DND-41 (cell line): Measurements from ENCODE around the gene STX4.

Experiments
- ATAC-seq: fragments of 200-7000 bp; cut with Tn5 transposase; 3 replicates; pipeline ENCODE4 v1.9.1; 2021; ENCODE audit warnings: low read depth; ENCODE audit not compliant: insufficient read depth
- DNase-seq: peaks from one replicate; pipeline ENCODE4 v3.0.0-alpha.2; 2020
- H2AFZ ChIP-seq: 2 replicates; pipeline ENCODE4 v1.6.0; 2012; ENCODE audit warnings: low read depth, low read length
- H3K27ac ChIP-seq: 2 replicates; pipeline ENCODE4 v1.5.1; 2012; ENCODE audit warnings: low read length, inconsistent platforms
- H3K27me3 ChIP-seq: fragments of 200-600 bp; sonication (generic); 2 replicates; pipeline ENCODE4 v1.6.0; 2012; ENCODE audit warnings: low read length, mild to moderate bottlenecking, inconsistent platforms; ENCODE audit not compliant: insufficient read depth, poor library complexity
- H3K36me3 ChIP-seq: 2 replicates; pipeline ENCODE4 v1.5.1; 2012; ENCODE audit warnings: low read length, inconsistent platforms; ENCODE audit not compliant: insufficient read depth
- H3K4me1 ChIP-seq: 2 replicates; pipeline ENCODE4 v1.5.1; 2012; ENCODE audit warnings: mild to moderate bottlenecking, low read length; ENCODE audit not compliant: insufficient read depth
- H3K4me2 ChIP-seq: 2 replicates; pipeline ENCODE4 v1.6.0; 2012; ENCODE audit warnings: mild to moderate bottlenecking, moderate library complexity, low read length, inconsistent platforms; ENCODE audit not compliant: insufficient read depth
- H3K4me3 ChIP-seq, 2 experiments: fragments of 200-600 bp in 1 of 2; shearing (Covaris generic) in 1 of 2; 2 replicates each; pipeline ENCODE4 v1.5.1; 2012 to 2016; ENCODE audit warnings: inconsistent platforms in 2 of 2, low read length in 2 of 2, mild to moderate bottlenecking in 2 of 2, low read depth in 1 of 2, moderate library complexity in 1 of 2
- H3K79me2 ChIP-seq: 2 replicates; pipeline ENCODE4 v1.6.0; 2012; ENCODE audit warnings: low read length, inconsistent platforms; ENCODE audit not compliant: insufficient read depth
- H3K9ac ChIP-seq: 2 replicates; pipeline ENCODE4 v1.6.0; 2012; ENCODE audit warnings: low read depth, mild to moderate bottlenecking, inconsistent platforms, low read length, moderate library complexity
- H3K9me3 ChIP-seq: 2 replicates; pipeline ENCODE4 v1.5.1; 2012; ENCODE audit warnings: low read length, moderate library complexity, mild to moderate bottlenecking, inconsistent platforms; ENCODE audit not compliant: insufficient read depth, severe bottlenecking
- H4K20me1 ChIP-seq: 2 replicates; pipeline ENCODE4 v1.6.0; 2012; ENCODE audit warnings: low read length; ENCODE audit not compliant: insufficient read depth
- EZH2 ChIP-seq: IDR thresholded peaks from 3 replicates; pipeline ENCODE4 v1.6.1; 2012; ENCODE audit warnings: borderline replicate concordance, low read depth, mild to moderate bottlenecking, moderate library complexity, low read length, inconsistent platforms; ENCODE audit not compliant: severe bottlenecking
- TF ChIP-seq, protein P1 (sequence below): IDR thresholded peaks from 2 replicates; pipeline ENCODE4 v1.5.1; 2012; ENCODE audit warnings: borderline replicate concordance, low read length, moderate library complexity, mild to moderate bottlenecking; ENCODE audit not compliant: poor library complexity, severe bottlenecking; ENCODE audit errors: extremely low read depth

Gene STX4

DNA sequence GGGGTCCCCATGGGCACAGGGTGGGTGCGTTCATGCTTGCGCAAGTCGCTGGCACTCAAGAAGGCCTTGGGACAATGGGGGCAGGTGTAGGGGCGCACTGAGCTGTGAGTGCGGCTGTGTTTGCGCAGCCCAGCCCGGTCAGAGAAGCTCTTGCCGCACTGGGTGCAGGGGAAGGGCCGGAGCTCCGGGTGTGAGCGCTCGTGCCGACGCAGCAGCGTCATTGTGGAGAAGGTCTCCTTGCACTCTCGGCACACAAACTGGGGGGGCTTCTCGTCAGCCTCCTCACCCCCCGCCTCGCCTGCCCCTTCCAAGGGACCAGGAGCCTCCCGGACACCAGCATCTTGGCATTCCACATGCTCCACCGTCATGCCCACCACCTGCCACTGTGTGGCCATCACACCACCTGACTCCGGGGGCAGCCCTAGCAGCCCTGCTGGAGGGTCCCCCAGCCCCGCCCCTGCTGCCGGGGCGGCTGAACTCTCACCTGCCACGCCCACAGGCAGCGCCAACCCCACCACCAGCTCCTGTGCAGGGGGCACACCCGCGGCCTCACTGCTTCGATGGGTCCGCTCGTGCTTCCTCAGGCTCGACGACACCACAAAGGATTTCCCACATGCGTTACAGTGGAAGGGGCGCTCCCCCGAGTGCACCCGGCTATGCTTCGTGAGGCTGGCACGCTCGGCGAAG is 27.9 kb downstream of the STX4 start:
- H3K4me1 ChIP-seq: no peaks in the 10 kb centered on the region; the same call in 1 of the 2 replicates
- H3K36me3 ChIP-seq: peaks cover 44% of the 10 kb centered on the region
- no peak overlapping the region for H3K9ac ChIP-seq
- H3K79me2 ChIP-seq: peaks cover 22% of the 10 kb centered on the region
- H4K20me1 ChIP-seq: peaks cover 12% of the 10 kb centered on the region
- ATAC-seq (no peak), DNase-seq (no peak)
- no peak overlapping the region for H3K27ac ChIP-seq
- H3K4me2 ChIP-seq: no peak overlapping the region
- no peaks in the 10 kb centered on the region for H3K27me3 ChIP-seq
- H3K4me3 ChIP-seq: no peak overlapping the region
- H3K9me3 ChIP-seq: no peaks in the 10 kb centered on the region
- TF ChIP-seq, protein P1, sequence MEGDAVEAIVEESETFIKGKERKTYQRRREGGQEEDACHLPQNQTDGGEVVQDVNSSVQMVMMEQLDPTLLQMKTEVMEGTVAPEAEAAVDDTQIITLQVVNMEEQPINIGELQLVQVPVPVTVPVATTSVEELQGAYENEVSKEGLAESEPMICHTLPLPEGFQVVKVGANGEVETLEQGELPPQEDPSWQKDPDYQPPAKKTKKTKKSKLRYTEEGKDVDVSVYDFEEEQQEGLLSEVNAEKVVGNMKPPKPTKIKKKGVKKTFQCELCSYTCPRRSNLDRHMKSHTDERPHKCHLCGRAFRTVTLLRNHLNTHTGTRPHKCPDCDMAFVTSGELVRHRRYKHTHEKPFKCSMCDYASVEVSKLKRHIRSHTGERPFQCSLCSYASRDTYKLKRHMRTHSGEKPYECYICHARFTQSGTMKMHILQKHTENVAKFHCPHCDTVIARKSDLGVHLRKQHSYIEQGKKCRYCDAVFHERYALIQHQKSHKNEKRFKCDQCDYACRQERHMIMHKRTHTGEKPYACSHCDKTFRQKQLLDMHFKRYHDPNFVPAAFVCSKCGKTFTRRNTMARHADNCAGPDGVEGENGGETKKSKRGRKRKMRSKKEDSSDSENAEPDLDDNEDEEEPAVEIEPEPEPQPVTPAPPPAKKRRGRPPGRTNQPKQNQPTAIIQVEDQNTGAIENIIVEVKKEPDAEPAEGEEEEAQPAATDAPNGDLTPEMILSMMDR: no peak
- no peak for TF ChIP-seq EZH2
- no peak overlapping the region for H2AFZ ChIP-seq

DNA sequence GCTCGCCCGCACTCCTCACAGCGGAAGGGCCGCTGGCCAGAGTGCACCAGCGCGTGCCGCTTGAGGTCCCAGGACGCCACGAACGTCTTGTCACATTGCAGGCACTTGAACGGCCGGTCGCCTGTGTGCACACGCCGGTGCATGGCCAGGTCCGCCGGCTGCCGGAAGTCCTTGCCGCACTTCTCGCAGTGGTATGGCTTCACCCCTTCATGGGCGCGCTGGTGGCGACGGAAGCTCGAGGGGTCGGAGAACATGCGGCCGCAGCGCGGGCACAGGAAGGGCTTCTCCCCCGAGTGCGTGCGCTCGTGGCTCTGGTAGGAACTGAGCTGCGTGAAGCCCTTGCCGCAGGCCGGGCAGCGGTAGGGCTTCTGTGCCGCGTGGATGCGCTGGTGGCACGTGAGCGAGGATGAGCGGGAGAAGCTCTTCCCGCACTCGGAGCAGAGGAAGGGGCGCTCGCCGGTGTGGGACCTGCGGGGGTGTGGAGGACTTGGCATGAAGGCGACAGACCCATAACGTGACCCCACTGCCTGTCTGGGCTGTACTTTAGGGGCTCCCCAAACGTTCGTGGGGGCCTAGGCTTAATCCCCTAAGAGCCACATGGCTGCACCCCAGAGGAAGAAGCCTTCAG is 28.6 kb downstream of the STX4 start:
- no peak overlapping the region for H3K9ac ChIP-seq
- DNase-seq (no peak), ATAC-seq (no peak)
- TF ChIP-seq, protein P1: no peak
- TF ChIP-seq EZH2: no peak
- no peaks in the 10 kb centered on the region for H3K9me3 ChIP-seq
- H3K4me2 ChIP-seq: no peak overlapping the region
- H3K4me1 ChIP-seq: no peaks in the 10 kb centered on the region; the same call in 1 of the 2 replicates
- H3K27me3 ChIP-seq: no peaks in the 10 kb centered on the region
- peaks cover 18% of the 10 kb centered on the region for H4K20me1 ChIP-seq
- H3K27ac ChIP-seq: no peak overlapping the region
- no peak overlapping the region for H2AFZ ChIP-seq
- H3K79me2 ChIP-seq: peaks cover 28% of the 10 kb centered on the region
- H3K36me3 ChIP-seq: peaks cover 44% of the 10 kb centered on the region
- H3K4me3 ChIP-seq: no peak overlapping the region

DNA sequence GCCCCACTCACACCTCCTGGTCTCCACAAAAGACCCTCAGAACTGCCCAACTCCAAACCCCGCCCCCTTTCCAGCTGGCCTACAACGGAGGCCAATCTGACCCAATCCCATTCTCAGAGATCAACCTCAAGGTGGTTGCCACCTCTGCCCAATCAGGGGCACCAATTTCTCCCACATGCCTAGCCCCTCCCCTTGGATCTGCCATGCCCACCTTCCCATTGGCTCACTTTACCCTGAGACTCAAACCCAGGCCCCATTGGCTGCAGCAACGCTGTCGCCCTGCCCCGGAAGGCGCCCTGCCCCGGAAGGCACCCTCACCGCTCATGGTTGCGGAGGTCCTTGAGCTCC is 30.1 kb downstream of the STX4 start:
- no peak for TF ChIP-seq EZH2

DNA sequence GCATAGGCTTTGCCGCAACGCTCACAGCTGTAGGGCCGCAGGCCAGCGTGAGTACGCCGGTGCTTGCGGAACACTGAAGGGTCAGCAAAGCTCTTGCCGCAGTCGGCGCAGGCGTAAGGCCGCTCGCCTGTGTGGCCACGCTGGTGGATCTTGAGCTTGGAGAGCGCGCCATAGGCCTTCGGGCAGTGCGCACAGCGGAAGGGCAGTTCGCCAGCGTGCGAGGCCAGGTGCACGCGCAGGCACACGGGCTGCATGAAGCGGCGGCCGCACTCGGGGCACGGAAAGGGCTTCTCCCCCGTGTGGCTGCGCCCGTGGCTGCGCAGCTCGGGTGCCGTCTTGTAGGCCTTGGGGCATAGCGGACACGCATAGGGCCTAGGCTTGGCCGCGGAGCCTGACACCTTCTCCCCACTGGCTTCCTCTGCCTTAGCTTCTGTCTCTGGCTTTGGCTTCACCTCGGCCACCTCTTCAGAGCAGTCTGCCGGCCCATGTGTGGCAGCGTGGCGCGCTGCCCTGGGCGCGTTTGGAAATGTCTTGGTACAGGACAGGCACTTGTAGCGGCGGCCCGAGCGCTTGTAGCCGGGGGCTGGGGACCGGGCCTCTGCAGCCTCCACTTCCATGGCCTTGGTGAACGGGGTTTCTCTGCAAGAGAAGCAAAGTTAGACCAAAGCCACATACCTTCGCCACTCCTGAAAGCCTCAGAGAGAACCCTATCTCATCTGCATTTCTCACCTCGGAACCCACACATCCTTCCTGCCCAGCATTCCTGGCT is 30.7 kb downstream of the STX4 start:
- TF ChIP-seq EZH2: no peak
- TF ChIP-seq, protein P1: no peak
- H3K27ac ChIP-seq: no peak overlapping the region
- no peaks in the 10 kb centered on the region; the same call in 1 of the 2 replicates for H3K4me1 ChIP-seq
- no peaks in the 10 kb centered on the region for H3K27me3 ChIP-seq
- H3K4me3 ChIP-seq: no peak overlapping the region
- no peak overlapping the region for H3K4me2 ChIP-seq
- H3K79me2 ChIP-seq: peaks cover 46% of the 10 kb centered on the region
- ATAC-seq (no peak), DNase-seq (no peak)
- H3K36me3 ChIP-seq: peaks cover 39% of the 10 kb centered on the region
- H2AFZ ChIP-seq: no peak overlapping the region
- peaks cover 25% of the 10 kb centered on the region for H4K20me1 ChIP-seq
- no peaks in the 10 kb centered on the region for H3K9me3 ChIP-seq
- no peak overlapping the region for H3K9ac ChIP-seq

More for the DNA sequence above, 30.1 kb downstream of the STX4 start:
- H3K4me2 ChIP-seq: no peak overlapping the region
- H4K20me1 ChIP-seq: peaks cover 25% of the 10 kb centered on the region
- H3K9ac ChIP-seq: no peak overlapping the region
- H2AFZ ChIP-seq: no peak overlapping the region
- no peak for ATAC-seq
- H3K4me3 ChIP-seq: no peak overlapping the region
- no peaks in the 10 kb centered on the region; the same call in 1 of the 2 replicates for H3K4me1 ChIP-seq
- H3K9me3 ChIP-seq: no peaks in the 10 kb centered on the region
- peaks cover 41% of the 10 kb centered on the region for H3K79me2 ChIP-seq
- DNase-seq: no peak
- no peaks in the 10 kb centered on the region for H3K27me3 ChIP-seq
- H3K36me3 ChIP-seq: peaks cover 39% of the 10 kb centered on the region
- no peak overlapping the region for H3K27ac ChIP-seq
